ENCODE data around the gene LRBA. TPM values are rescaled to one million over a fixed set of nuclear protein-coding genes. Genes with fewer than 3 reads are reported as not detected.

The LRBA gene
- total RNA-seq, 1 donor from 2014 or later: 39.9 TPM

DNA sequence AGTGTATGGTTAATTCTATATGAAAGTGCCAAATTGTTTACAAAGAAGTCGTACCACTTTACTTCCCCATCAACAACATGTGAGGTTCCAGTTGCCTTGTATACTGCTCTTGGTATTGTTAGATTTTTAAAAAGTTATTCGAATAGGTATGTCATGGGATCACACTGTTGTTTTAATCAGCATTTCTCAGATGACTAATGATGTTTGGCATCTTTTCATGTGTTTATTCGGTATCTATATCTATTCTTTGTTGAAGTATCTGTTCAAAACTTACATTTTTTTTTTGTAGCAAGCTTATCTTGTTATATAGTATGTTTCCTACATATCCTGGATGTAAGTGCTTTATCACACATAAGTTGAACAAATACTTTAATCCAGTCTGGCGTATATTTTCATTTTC lies 532.5 kb downstream of the LRBA start:
- TF ChIP-seq, protein P1, sequence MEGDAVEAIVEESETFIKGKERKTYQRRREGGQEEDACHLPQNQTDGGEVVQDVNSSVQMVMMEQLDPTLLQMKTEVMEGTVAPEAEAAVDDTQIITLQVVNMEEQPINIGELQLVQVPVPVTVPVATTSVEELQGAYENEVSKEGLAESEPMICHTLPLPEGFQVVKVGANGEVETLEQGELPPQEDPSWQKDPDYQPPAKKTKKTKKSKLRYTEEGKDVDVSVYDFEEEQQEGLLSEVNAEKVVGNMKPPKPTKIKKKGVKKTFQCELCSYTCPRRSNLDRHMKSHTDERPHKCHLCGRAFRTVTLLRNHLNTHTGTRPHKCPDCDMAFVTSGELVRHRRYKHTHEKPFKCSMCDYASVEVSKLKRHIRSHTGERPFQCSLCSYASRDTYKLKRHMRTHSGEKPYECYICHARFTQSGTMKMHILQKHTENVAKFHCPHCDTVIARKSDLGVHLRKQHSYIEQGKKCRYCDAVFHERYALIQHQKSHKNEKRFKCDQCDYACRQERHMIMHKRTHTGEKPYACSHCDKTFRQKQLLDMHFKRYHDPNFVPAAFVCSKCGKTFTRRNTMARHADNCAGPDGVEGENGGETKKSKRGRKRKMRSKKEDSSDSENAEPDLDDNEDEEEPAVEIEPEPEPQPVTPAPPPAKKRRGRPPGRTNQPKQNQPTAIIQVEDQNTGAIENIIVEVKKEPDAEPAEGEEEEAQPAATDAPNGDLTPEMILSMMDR (IDR thresholded peaks at IDR 0.05): no peak
- no peaks in the 10 kb centered on the region for H3K4me1 ChIP-seq
- no peaks in the 10 kb centered on the region for H3K27me3 ChIP-seq
- no peaks in the 10 kb centered on the region for H3K36me3 ChIP-seq
- H3K9me3 ChIP-seq: no peaks in the 10 kb centered on the region
- no peak overlapping the region for H3K4me3 ChIP-seq
- no peak for ATAC-seq
- no peak overlapping the region for H3K27ac ChIP-seq
- no peak for DNase-seq
- intact Hi-C loops (cut with DNase I): no loop called here

DNA sequence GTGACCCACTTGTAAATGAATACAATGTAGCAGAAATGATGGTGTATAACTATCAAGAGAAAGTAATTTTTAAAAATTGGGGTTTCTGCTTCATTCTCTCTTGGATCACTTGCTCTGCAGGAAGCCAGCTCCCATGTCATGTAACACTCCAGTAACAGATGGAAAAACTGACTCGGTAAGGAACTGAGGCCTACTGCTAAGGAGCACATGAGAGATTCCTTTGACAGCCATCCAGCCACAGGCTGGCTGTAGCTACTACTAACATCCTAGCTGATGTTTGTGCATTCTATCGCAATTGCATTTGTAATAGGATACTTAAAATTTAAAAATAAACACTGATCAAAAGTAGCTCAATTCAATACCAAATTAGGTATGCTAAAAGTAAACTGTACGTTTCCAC lies 535.4 kb downstream of the LRBA start:
- ATAC-seq: no peak
- no peak for DNase-seq
- Histone ChIP-seq H3K36me3 (no peaks in the 10 kb centered on the region), H3K4me3 (no peak overlapping the region), H3K9me3 (no peaks in the 10 kb centered on the region), H3K27ac (no peak overlapping the region), H3K4me1 (no peaks in the 10 kb centered on the region), H3K27me3 (no peaks in the 10 kb centered on the region)
- TF ChIP-seq, protein P1 (IDR thresholded peaks at IDR 0.05): no peak
- intact Hi-C loops (cut with DNase I): no loop called here

DNA sequence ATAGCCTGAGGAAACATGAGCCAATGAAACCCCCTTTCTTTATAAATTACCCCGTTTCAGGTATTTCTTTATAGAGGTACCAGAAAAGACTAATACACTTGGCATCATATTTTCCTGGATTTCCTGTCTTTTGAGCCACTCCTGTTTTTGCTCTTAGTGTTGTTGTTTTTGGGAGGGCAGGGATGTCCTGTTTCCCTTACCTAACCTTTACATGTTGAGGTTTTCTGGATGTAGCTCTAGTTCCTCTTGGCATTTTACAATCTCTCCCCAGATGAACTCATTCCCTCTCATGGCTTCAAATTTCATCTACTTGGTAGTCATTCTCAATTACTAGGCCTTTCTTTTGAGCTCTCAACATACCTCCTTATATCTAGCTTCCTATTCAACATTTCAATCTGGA lies 537.2 kb downstream of the LRBA start:
- H3K4me3 ChIP-seq: no peak overlapping the region
- H3K27ac ChIP-seq: no peak overlapping the region
- no peak for DNase-seq
- no peak for ATAC-seq
- H3K36me3 ChIP-seq: no peaks in the 10 kb centered on the region
- TF ChIP-seq, protein P1 (IDR thresholded peaks at IDR 0.05): no peak
- H3K27me3 ChIP-seq: no peaks in the 10 kb centered on the region
- intact Hi-C loops (cut with DNase I): no loop called here
- no peaks in the 10 kb centered on the region for H3K4me1 ChIP-seq
- H3K9me3 ChIP-seq: no peaks in the 10 kb centered on the region

DNA sequence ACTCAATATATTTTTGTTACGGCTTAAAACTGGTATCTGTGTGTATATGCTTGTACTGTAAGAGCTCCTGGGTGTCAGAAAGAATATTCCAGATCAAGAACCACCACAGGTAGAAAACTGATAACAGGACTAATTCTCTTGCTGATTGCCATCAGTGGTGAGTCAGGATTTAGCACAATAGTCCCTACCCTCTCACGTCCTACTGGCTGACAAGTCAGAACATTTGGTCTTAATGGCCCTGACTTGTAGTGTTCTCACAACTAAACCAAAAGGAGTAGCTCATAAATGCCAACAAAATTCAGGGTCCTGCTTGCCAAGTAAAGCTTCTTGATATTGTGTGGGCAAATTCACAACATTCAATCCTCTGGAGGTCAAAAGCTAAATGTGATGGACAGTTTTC lies 538.3 kb downstream of the LRBA start:
- H3K36me3 ChIP-seq: no peaks in the 10 kb centered on the region
- DNase-seq (no peak), ATAC-seq (no peak)
- no peaks in the 10 kb centered on the region for H3K27me3 ChIP-seq
- TF ChIP-seq, protein P1 (IDR thresholded peaks at IDR 0.05): no peak
- H3K4me3 ChIP-seq: no peak overlapping the region
- no peaks in the 10 kb centered on the region for H3K4me1 ChIP-seq
- no peaks in the 10 kb centered on the region for H3K9me3 ChIP-seq
- H3K27ac ChIP-seq: no peak overlapping the region
- intact Hi-C loops (cut with DNase I): no loop called here

DNA sequence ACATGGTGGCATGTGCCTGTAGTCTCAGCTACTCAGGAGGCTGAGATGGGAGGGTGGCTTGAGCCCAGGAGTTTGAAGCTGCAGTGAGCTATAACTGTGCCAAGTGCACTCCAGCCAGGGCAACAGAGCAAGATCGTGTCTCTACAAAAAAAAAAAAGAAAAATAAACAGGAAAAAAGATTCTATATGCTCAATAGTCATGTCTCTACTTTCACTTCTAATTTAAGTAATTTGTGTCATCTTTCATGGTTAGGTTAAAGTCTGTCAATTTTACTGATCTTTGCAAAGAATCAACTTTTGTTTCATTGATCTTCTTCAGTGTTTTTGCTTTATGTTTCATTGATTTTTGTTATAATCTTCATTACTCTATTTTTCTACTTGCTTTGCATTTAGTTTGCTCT lies 539.3 kb downstream of the LRBA start:
- H3K9me3 ChIP-seq: no peaks in the 10 kb centered on the region
- H3K36me3 ChIP-seq: no peaks in the 10 kb centered on the region
- intact Hi-C loops (cut with DNase I): no loop called here
- no peak overlapping the region for H3K27ac ChIP-seq
- no peaks in the 10 kb centered on the region for H3K4me1 ChIP-seq
- H3K4me3 ChIP-seq: no peak overlapping the region
- no peaks in the 10 kb centered on the region for H3K27me3 ChIP-seq
- TF ChIP-seq, protein P1 (IDR thresholded peaks at IDR 0.05): no peak
- DNase-seq: no peak
- ATAC-seq: no peak

DNA sequence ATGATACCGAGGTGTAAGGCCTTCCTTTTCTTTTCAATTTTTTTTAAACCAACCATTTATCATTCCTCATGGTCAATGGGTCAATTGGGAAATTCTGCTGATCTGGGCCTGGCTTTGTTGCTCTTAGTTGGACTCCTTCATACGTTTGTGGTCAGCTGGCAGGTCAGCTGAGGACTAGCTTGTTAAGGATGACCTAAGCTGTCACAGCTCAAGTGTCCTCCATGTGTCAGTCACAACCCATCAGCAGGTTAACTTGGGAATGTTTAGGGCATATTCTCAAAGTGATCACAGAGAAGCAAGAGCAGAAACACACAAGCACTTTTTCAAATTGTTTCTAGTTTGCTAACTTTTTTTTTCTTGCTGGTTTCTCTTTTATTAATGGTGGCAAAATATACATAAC lies 550.6 kb downstream of the LRBA start:
- Histone ChIP-seq H3K27me3 (no peaks in the 10 kb centered on the region), H3K27ac (no peak overlapping the region), H3K4me3 (no peak overlapping the region), H3K4me1 (no peaks in the 10 kb centered on the region), H3K36me3 (no peaks in the 10 kb centered on the region), H3K9me3 (no peaks in the 10 kb centered on the region)
- DNase-seq (no peak), ATAC-seq (no peak)
- intact Hi-C loops (cut with DNase I): no loop called here
- TF ChIP-seq, protein P1 (IDR thresholded peaks at IDR 0.05): no peak
